ENCODE results near the gene HIPK2.

- TF ChIP-seq CTCF (conservative IDR thresholded peaks at IDR 0.05; ENCODE audit: low read depth, low read length) (no peak), RAD21 (IDR thresholded peaks at IDR 0.05; ENCODE audit: low read length) (no peak), POLR2A (IDR thresholded peaks at IDR 0.05; ENCODE audit: low read depth, low read length) (no peak), CEBPB (IDR thresholded peaks at IDR 0.05; ENCODE audit: low read depth, low read length) (no peak)
Observed at GRCh38 chr7:139727151-139727705, 50.6 kb downstream of the HIPK2 start.

Measured in IMR-90 (cell line).